Bronchial epithelial cell (primary cell): ENCODE results near the gene CELF4. TPM values are rescaled to one million over a fixed set of nuclear protein-coding genes. Genes with fewer than 3 reads are reported as not detected.

ENCODE experiments used
- DNase-seq: peaks from one replicate; pipeline ENCODE4 v3.0.0-alpha.2; 2010; ENCODE audit warnings: low read depth
- FAIRE-seq: peaks from 2 replicates; lab custom pipeline; 2011; peaks lifted over from hg19 to GRCh38; lab: Jason Lieb, UNC
- H3K27me3 ChIP-seq: 2 replicates; pipeline ENCODE4 v1.5.1; 2011; ENCODE audit warnings: low read length; ENCODE audit not compliant: control insufficient read depth, insufficient read depth
- H3K36me3 ChIP-seq: 2 replicates; pipeline ENCODE4 v1.5.1; 2011; ENCODE audit warnings: low read length; ENCODE audit not compliant: control insufficient read depth, insufficient read depth
- H3K4me3 ChIP-seq: 2 replicates; pipeline ENCODE4 v1.5.1; 2011; ENCODE audit warnings: mild to moderate bottlenecking, low read depth, low read length, control low read depth
- CTCF ChIP-seq: IDR thresholded peaks from 2 replicates; pipeline ENCODE4 v1.5.1; 2011; ENCODE audit warnings: mild to moderate bottlenecking, moderate library complexity, low read length, control low read depth, inconsistent platforms; ENCODE audit not compliant: insufficient read depth, severe bottlenecking
- total RNA-seq: library from RNA; depleted of rRNA; stranded (reverse); fragments of >200 nt; gene quantifications from 2 replicates; pipeline ENCODE4 v1.2.1, GENCODE V29; 2014

The CELF4 gene
- total RNA-seq, 1 donor from 2014 or later: not detected

- no peak for DNase-seq
- peaks cover 2% of the 10 kb centered on the region for H3K27me3 ChIP-seq
- no peak for TF ChIP-seq CTCF
- no peak for FAIRE-seq
- no peak overlapping the region for H3K4me3 ChIP-seq
- no peaks in the 10 kb centered on the region for H3K36me3 ChIP-seq
These were observed 260.5 kb downstream of the CELF4 start for GRCh38 chr18:37305066-37305465.

- DNase-seq: no peak
- no peak for TF ChIP-seq CTCF
- no peak for FAIRE-seq
- H3K4me3 ChIP-seq: no peak overlapping the region
- peaks cover 2% of the 10 kb centered on the region for H3K27me3 ChIP-seq
- H3K36me3 ChIP-seq: no peaks in the 10 kb centered on the region
These were observed 261.5 kb downstream of the CELF4 start for GRCh38 chr18:37304012-37304680.

- no peak for DNase-seq
- no peak for TF ChIP-seq CTCF
- no peak for FAIRE-seq
- Histone ChIP-seq H3K36me3 (no peaks in the 10 kb centered on the region), H3K4me3 (no peak overlapping the region), H3K27me3 (peaks cover 2% of the 10 kb centered on the region)
These were observed 262.6 kb downstream of the CELF4 start for GRCh38 chr18:37303009-37303408.

DNA sequence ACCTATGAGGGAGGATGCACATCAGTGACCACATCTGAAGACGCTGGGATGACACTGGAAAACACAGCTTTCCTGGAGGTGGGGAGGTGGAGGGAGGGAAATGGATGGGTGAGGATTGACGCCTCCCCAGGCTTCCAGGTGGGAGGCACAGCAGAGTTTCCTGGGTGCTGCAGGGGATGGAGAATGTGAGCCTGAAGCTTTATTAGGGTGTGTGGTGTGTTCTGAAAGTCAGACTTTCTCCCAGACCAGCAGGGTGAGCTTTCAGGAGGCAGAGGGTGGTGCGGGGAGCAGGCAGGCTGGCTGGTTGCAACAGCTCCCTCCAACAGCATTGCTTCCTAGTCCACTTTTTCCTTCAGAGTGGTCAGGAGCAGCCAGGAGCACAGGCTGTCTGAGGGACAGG lies 263.1 kb downstream of the CELF4 start:
- peak; percentile 23 for FAIRE-seq
- DNase-seq: no peak
- Histone ChIP-seq H3K4me3 (no peak overlapping the region), H3K36me3 (no peaks in the 10 kb centered on the region), H3K27me3 (peaks cover 2% of the 10 kb centered on the region)
- no peak for TF ChIP-seq CTCF

- no peak for TF ChIP-seq CTCF
- Histone ChIP-seq H3K27me3 (peaks cover 2% of the 10 kb centered on the region), H3K36me3 (no peaks in the 10 kb centered on the region), H3K4me3 (no peak overlapping the region)
- peak; percentile 95 for DNase-seq
- FAIRE-seq: peak; percentile 36
These were observed 265.9 kb downstream of the CELF4 start for GRCh38 chr18:37299471-37300304.
